WTC11 (cell line): Measurements from ENCODE around the gene TNS3.

ENCODE experiments used
- AFF4 ChIP-seq: sonication (generic); formaldehyde crosslinking; IDR thresholded peaks from 2 replicates; pipeline ENCODE4 v1.8.1; 2023; ENCODE audit warnings: mild to moderate bottlenecking, missing genetic modification reagents, borderline replicate concordance
- ATF3 ChIP-seq: sonication (generic); formaldehyde crosslinking; conservative IDR thresholded peaks from 2 replicates; pipeline ENCODE4 v1.8.1; 2022; ENCODE audit warnings: mild to moderate bottlenecking, missing genetic modification reagents
- ETV6 ChIP-seq: sonication (generic); formaldehyde crosslinking; IDR thresholded peaks from 2 replicates; pipeline ENCODE4 v1.8.1; 2022; ENCODE audit warnings: mild to moderate bottlenecking, missing genetic modification reagents
- HMGXB4 ChIP-seq: sonication (generic); formaldehyde crosslinking; IDR thresholded peaks from 2 replicates; pipeline ENCODE4 v1.8.1; 2023; ENCODE audit warnings: mild to moderate bottlenecking, moderate library complexity, missing genetic modification reagents
- NFATC4 ChIP-seq: fragments of 250-450 bp; sonication (Bioruptor Pico); IDR thresholded peaks from 2 replicates; pipeline ENCODE4 v1.9.0; 2021; ENCODE audit warnings: mild to moderate bottlenecking
- PRRX2 ChIP-seq: fragments of 250-450 bp; sonication (Bioruptor Pico); IDR thresholded peaks from 2 replicates; pipeline ENCODE4 v1.8.0; 2021; ENCODE audit warnings: mild to moderate bottlenecking
- SMAD3 ChIP-seq: sonication (generic); formaldehyde crosslinking; IDR thresholded peaks from 2 replicates; pipeline ENCODE4 v1.8.0; 2022; ENCODE audit warnings: missing genetic modification reagents, mild to moderate bottlenecking, borderline replicate concordance
- SMAD4 ChIP-seq: sonication (generic); formaldehyde crosslinking; IDR thresholded peaks from 2 replicates; pipeline ENCODE4 v1.8.0; 2022; ENCODE audit warnings: mild to moderate bottlenecking, missing genetic modification reagents
- SP1 ChIP-seq: sonication (generic); formaldehyde crosslinking; conservative IDR thresholded peaks from 2 replicates; pipeline ENCODE4 v1.8.1; 2022; ENCODE audit warnings: missing genetic modification reagents
- TEAD4 ChIP-seq: sonication (generic); formaldehyde crosslinking; IDR thresholded peaks from 2 replicates; pipeline ENCODE4 v1.8.0; 2022; ENCODE audit warnings: mild to moderate bottlenecking, missing genetic modification reagents
- TF ChIP-seq, protein P1 (sequence below): fragments of 200-600 bp; IDR thresholded peaks from 2 replicates; pipeline ENCODE4 v1.8.0; 2022; ENCODE audit warnings: antibody characterized with exemption
- TF ChIP-seq, protein P2 (sequence below): sonication (generic); formaldehyde crosslinking; IDR thresholded peaks from 2 replicates; pipeline ENCODE4 v1.8.1; 2023; ENCODE audit warnings: mild to moderate bottlenecking, missing genetic modification reagents, moderate library complexity

- TF ChIP-seq SP1 (CRISPR knock-in tag) (no peak), AFF4 (no peak), NFATC4 (no peak), ETV6 (CRISPR knock-in tag) (no peak), ATF3 (CRISPR knock-in tag) (no peak), TEAD4 (CRISPR knock-in tag) (no peak), SMAD3 (CRISPR knock-in tag) (no peak), SMAD4 (no peak), HMGXB4 (no peak), PRRX2 (CRISPR knock-in tag) (no peak)
- TF ChIP-seq, protein P1, sequence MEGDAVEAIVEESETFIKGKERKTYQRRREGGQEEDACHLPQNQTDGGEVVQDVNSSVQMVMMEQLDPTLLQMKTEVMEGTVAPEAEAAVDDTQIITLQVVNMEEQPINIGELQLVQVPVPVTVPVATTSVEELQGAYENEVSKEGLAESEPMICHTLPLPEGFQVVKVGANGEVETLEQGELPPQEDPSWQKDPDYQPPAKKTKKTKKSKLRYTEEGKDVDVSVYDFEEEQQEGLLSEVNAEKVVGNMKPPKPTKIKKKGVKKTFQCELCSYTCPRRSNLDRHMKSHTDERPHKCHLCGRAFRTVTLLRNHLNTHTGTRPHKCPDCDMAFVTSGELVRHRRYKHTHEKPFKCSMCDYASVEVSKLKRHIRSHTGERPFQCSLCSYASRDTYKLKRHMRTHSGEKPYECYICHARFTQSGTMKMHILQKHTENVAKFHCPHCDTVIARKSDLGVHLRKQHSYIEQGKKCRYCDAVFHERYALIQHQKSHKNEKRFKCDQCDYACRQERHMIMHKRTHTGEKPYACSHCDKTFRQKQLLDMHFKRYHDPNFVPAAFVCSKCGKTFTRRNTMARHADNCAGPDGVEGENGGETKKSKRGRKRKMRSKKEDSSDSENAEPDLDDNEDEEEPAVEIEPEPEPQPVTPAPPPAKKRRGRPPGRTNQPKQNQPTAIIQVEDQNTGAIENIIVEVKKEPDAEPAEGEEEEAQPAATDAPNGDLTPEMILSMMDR: no peak
- TF ChIP-seq, protein P2, sequence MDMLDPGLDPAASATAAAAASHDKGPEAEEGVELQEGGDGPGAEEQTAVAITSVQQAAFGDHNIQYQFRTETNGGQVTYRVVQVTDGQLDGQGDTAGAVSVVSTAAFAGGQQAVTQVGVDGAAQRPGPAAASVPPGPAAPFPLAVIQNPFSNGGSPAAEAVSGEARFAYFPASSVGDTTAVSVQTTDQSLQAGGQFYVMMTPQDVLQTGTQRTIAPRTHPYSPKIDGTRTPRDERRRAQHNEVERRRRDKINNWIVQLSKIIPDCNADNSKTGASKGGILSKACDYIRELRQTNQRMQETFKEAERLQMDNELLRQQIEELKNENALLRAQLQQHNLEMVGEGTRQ: no peak
Measured at GRCh38 chr7:47512481-47513176, 69.3 kb downstream of the TNS3 start.
